Neural crest cell (in vitro differentiated cells): ENCODE results near the gene PPM1L. TPM values are rescaled to one million over a fixed set of nuclear protein-coding genes. Genes with fewer than 3 reads are reported as not detected.
A peak's percentile ranks its signal among the peaks of the same experiment; 100 is the strongest.

ENCODE experiments used
- DNase-seq: peaks from one replicate; pipeline ENCODE4 v3.0.0; 2021; ENCODE audit warnings: low read depth, mixed read lengths, low spot score
- H3K27ac Mint-ChIP-seq: one replicate; pipeline ENCODE4 v1.8.0; 2021; ENCODE audit warnings: mild to moderate bottlenecking, mixed read lengths; ENCODE audit not compliant: unreplicated experiment
- H3K27me3 Mint-ChIP-seq: 2 replicates; pipeline ENCODE4 v1.8.0; 2021; ENCODE audit warnings: low read depth, mild to moderate bottlenecking, mixed read lengths
- H3K36me3 Mint-ChIP-seq: 2 replicates; pipeline ENCODE4 v1.8.0; 2021; ENCODE audit warnings: low read depth, mild to moderate bottlenecking, mixed read lengths
- H3K4me1 Mint-ChIP-seq: 2 replicates; pipeline ENCODE4 v1.8.0; 2021; ENCODE audit warnings: mixed read lengths
- H3K4me3 Mint-ChIP-seq: one replicate; pipeline ENCODE4 v1.8.0; 2021; ENCODE audit warnings: mild to moderate bottlenecking, mixed read lengths
- H3K9me3 Mint-ChIP-seq: 2 replicates; pipeline ENCODE4 v1.8.0; 2021; ENCODE audit warnings: mixed read lengths
- total RNA-seq: library from RNA; stranded (reverse); gene quantifications from 2 replicates; pipeline ENCODE4 v1.2.1, GENCODE V29; 2021
- TF ChIP-seq, protein P1 (sequence below): fragments of 200-600 bp; sonication (generic); conservative IDR thresholded peaks from 2 replicates; pipeline ENCODE4 v1.5.0; 2021; ENCODE audit warnings: antibody characterized with exemption, mild to moderate bottlenecking

PPM1L gene
- total RNA-seq, 1 donor from 2014 or later: 34.3 TPM

DNA sequence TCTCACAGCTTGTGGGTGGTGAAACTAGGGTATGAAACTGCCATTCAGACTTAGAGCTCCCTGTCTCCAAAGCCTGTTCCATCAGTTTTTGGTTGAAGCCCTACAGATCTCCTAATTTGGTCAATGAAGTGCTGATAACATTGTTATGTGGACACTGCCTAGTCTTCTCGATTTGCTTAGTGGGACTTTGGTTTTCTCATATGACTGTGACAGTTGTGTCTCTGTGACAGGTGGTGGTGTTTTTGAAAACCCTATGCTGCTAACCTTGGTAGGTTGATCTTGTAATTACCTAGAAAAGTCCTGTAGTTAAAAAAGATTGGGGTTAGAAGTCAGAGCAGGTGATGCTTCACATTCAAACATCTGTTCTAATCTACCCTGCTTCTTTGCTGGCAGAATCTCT, 9.2 kb downstream of the PPM1L start:
- no peak overlapping the region for H3K27ac Mint-ChIP-seq
- TF ChIP-seq, protein P1, sequence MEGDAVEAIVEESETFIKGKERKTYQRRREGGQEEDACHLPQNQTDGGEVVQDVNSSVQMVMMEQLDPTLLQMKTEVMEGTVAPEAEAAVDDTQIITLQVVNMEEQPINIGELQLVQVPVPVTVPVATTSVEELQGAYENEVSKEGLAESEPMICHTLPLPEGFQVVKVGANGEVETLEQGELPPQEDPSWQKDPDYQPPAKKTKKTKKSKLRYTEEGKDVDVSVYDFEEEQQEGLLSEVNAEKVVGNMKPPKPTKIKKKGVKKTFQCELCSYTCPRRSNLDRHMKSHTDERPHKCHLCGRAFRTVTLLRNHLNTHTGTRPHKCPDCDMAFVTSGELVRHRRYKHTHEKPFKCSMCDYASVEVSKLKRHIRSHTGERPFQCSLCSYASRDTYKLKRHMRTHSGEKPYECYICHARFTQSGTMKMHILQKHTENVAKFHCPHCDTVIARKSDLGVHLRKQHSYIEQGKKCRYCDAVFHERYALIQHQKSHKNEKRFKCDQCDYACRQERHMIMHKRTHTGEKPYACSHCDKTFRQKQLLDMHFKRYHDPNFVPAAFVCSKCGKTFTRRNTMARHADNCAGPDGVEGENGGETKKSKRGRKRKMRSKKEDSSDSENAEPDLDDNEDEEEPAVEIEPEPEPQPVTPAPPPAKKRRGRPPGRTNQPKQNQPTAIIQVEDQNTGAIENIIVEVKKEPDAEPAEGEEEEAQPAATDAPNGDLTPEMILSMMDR: no peak
- DNase-seq: no peak
- H3K4me1 Mint-ChIP-seq: no peaks in the 10 kb centered on the region
- no peak overlapping the region for H3K4me3 Mint-ChIP-seq
- H3K36me3 Mint-ChIP-seq: peaks cover 3% of the 10 kb centered on the region
- H3K9me3 Mint-ChIP-seq: no peaks in the 10 kb centered on the region
- no peaks in the 10 kb centered on the region for H3K27me3 Mint-ChIP-seq

DNA sequence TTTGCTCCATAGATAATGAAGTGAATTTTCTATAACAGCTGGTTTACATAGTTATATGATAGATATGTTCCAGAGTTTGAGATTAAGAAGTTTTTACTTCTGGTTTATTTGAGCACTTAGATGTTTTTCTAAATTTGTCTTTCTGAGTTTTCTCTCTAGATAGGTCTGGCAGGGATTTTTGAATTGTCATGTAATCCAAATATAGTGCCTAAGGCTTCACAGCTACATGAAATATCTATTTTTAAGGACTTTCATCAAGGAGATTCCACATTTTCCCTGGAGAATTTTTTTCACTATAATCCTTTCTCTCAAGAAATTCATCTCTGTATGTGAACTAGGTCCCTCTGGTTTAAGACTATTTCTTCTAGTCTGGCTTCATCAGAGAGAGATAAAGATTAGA, 12.0 kb downstream of the PPM1L start:
- Mint-ChIP-seq H3K9me3 (no peaks in the 10 kb centered on the region), H3K27me3 (no peaks in the 10 kb centered on the region), H3K36me3 (no peaks in the 10 kb centered on the region), H3K4me3 (no peak overlapping the region), H3K4me1 (no peaks in the 10 kb centered on the region), H3K27ac (no peak overlapping the region)
- DNase-seq: no peak
- TF ChIP-seq, protein P1: no peak

DNA sequence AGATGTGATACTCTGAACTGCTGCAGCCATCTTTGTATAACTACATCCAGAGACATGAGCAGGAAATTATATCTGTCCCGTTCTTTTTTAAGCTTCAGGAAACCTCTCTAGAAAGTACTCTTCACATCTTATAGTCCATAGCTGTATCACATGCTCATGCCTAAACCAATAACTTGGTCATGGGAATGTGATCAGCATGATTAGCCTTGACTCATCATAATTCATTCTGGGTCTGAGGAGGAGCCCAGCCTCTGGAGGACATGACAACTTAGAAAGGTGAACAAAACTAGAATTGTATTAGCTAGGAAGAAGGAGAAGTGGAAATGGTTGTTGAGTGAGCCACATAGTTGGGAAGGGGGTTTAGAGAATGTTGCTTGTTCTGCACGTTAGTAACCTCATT, 12.9 kb downstream of the PPM1L start:
- Mint-ChIP-seq H3K9me3 (no peaks in the 10 kb centered on the region), H3K36me3 (no peaks in the 10 kb centered on the region), H3K4me1 (peaks cover 3% of the 10 kb centered on the region), H3K4me3 (no peak overlapping the region), H3K27me3 (no peaks in the 10 kb centered on the region), H3K27ac (no peak overlapping the region)
- DNase-seq: no peak
- TF ChIP-seq, protein P1: no peak

DNA sequence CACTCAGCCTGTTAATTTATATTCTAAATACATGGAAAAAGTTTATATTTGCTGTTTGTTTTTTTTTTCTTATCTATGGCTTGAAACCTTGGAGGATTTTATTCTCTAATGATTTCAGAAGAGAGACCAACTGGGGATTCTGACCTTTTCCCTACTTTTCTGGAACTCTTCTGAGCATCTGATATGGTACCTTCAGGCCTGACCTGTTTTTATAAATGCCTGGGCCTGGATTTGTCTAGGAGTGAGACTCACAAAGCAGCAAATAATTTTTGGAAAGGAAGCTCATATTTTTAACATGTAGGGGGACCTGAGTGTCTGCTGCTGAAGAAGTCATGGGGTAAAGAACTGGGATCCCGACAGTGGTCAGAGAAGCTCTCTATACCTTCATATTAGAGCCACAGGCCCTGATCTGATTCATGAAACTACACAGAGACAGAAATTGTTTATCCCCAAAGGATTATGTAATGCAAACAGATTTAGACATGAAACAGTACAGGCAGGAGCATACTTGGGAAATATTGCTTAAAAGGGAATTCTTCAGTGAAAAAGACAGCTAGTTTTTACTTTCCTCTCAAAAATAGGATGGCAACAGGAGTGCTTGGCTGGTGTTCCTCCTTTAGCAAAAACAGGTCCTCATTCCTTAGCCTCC, 15.9 kb downstream of the PPM1L start:
- TF ChIP-seq, protein P1: no peak
- no peaks in the 10 kb centered on the region for H3K27me3 Mint-ChIP-seq
- H3K27ac Mint-ChIP-seq: no peak overlapping the region
- H3K4me1 Mint-ChIP-seq: peaks cover 6% of the 10 kb centered on the region
- no peaks in the 10 kb centered on the region for H3K9me3 Mint-ChIP-seq
- no peak for DNase-seq
- no peak overlapping the region for H3K4me3 Mint-ChIP-seq
- no peaks in the 10 kb centered on the region for H3K36me3 Mint-ChIP-seq

DNA sequence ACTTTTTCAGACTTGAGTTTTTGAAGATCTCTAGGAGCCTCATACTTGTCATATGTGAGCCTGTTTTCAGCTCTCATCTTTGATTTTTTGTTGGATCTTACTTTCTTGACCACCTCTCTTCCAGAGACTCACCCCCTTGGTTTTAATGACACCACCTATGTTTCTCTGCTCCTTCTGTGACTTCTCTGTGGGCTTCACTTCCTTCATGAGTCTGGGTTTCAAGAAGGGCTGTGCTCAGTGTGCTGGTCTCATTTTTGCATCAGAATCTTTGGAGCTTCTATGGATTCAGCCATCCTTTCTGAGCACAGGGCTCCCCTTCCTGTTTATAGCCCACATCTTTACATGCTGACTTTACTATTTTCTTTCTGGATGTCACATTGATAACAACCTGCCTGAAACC, 17.7 kb downstream of the PPM1L start:
- TF ChIP-seq, protein P1: no peak
- no peaks in the 10 kb centered on the region for H3K27me3 Mint-ChIP-seq
- H3K27ac Mint-ChIP-seq: no peak overlapping the region
- H3K36me3 Mint-ChIP-seq: no peaks in the 10 kb centered on the region
- no peak overlapping the region for H3K4me3 Mint-ChIP-seq
- peaks cover 6% of the 10 kb centered on the region for H3K4me1 Mint-ChIP-seq
- DNase-seq: no peak
- H3K9me3 Mint-ChIP-seq: no peaks in the 10 kb centered on the region

DNA sequence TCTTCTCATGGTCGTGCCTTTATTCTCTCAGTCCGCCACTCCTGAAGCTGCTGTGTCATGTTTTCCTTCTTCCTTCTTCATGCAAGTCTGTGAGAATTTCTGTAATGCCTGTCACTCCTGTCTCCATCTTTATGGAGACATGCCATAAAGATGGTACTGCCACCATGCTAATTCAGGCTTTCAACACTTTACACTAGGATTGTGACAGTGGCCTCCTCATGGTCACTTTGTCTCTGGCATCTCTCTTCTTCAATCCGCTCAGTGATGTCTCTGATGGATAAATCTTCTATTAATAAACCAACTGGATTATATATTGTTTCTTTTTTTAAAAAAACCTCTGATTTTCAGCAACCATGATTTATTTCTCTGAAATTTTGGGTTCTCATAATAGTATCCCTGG, 18.1 kb downstream of the PPM1L start:
- TF ChIP-seq, protein P1: no peak
- H3K27me3 Mint-ChIP-seq: no peaks in the 10 kb centered on the region
- DNase-seq: no peak
- peak overlapping the region; percentile 39 for H3K27ac Mint-ChIP-seq
- no peaks in the 10 kb centered on the region for H3K36me3 Mint-ChIP-seq
- no peak overlapping the region for H3K4me3 Mint-ChIP-seq
- no peaks in the 10 kb centered on the region for H3K9me3 Mint-ChIP-seq
- peaks cover 6% of the 10 kb centered on the region for H3K4me1 Mint-ChIP-seq
